LHCN-M2 (cell line): ENCODE results near the gene C12orf60. TPM values are rescaled to one million over a fixed set of nuclear protein-coding genes. Genes with fewer than 3 reads are reported as not detected.
"Not testable (repeated sequence)": the region's sequence is repeated elsewhere in the genome, so short reads cannot be mapped to it uniquely, and the experiment has no call there.

ENCODE experiments used
- DNase-seq: peaks from one replicate; pipeline ENCODE4 v3.0.0-alpha.2; 2012; ENCODE audit warnings: low read depth
- polyA plus RNA-seq: library from polyadenylated mRNA; unstranded; fragments of >200 nt; gene quantifications from one replicate; pipeline ENCODE4 v1.2.1, GENCODE V29; 2012; ENCODE audit warnings: missing spikeins
- total RNA-seq: library from RNA; depleted of rRNA; stranded (reverse); fragments of >200 nt; gene quantifications from 2 replicates; pipeline ENCODE4 v1.2.3, GENCODE V29; 2014; rRNA removed

C12orf60 gene, protein sequence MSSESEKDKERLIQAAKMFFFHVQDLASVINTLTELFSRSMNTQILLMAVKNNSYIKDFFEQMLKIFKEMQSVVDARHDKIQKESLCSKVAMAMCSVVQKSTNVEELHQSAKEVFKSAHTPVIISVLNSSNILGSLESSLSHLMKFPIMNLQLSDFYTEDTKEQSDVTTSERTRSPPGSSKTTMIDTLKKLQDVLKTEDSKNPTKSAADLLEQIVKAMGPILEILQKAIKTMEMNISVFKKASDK
- 1.5 and 3.2 TPM in 2 replicates for total RNA-seq
- polyA plus RNA-seq: 0.68 TPM

DNA sequence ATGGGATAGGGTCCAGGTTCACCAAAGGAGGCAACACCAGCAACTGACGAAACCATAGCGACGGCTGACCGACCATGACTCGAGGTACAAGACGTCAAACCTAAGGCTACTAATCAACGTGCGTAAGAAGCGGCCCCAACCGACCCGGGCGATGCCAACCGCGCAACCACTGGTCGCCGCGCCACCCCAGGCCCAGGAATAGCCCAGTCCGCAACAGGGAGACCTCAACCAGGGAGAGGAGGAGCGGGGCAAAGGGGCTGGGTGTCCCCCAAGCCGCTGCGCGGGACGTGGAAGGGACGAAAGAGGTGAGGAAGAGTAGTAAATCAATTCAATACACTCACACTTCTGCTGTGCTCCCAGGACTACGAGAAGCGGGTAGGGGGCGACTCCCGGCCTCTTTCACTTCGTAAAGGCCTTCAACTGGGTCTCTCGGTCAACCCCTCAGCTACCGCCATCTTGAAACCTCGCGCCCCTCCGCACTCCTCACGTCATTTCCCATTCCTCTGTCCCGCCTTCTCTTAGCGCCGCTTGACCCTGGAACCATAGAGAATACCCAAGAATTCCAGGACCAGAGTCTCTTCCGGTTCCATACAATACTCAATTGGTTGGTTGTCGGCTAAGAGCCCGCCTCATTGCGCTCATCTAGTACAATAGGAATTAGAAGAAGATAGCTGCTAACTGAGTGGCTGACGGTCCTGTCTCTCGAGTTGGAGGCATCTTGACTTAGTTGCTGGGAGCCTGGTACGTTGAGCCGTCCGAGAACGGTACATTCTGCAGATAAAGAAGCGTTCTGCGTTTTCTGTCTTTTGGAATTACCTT is at the start of gene C12orf60, which contains the start of gene WBP11:
Gene C12orf60 (plus strand): TSS at position 660 of the 819 bp plus-strand sequence. CDS start 19,266 bp downstream, outside the sequence.
Gene WBP11 (minus strand): TSS at position 468 of the 819 bp plus-strand sequence. CDS start 2,095 bp downstream, outside the sequence.
- peak; percentile 99 for DNase-seq

DNA sequence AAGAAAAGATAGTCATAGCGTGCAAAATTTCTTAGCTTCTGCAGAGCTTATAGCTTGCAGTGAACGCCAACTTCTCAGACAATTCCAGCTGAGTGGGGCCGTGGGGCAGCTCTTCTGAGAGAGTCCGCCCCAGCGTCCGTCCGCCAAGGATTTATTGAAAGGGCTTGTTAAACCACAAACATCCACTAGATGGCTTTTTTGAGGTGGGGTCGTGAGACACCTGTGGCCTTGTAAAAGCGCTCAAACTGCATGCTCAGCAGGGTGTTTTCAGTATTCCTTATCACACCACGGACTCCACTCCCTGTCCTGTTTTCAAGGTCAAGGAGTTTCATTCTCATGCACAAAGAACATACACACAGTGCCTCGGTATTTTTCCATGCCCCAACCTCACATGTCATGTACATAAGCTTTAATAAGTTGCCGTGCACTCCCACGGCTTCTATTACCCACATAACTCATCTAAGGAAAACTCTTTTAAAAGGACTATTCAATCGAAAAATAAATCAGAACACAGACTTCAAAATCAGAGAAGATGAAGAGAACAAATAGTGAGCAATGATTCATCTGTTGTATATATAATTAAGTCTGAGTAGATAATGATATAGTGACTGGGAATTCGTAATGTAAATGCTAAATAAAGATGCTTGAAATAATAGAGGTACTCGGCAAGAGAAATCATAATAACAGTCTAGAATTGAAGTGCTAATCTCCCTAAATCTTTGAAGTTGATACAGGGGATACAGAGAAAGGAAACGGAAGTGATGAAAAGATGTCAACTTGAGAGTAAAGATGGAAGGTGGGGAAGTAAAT is 46.9 kb upstream of the C12orf60 start:
- no peak for DNase-seq

DNA sequence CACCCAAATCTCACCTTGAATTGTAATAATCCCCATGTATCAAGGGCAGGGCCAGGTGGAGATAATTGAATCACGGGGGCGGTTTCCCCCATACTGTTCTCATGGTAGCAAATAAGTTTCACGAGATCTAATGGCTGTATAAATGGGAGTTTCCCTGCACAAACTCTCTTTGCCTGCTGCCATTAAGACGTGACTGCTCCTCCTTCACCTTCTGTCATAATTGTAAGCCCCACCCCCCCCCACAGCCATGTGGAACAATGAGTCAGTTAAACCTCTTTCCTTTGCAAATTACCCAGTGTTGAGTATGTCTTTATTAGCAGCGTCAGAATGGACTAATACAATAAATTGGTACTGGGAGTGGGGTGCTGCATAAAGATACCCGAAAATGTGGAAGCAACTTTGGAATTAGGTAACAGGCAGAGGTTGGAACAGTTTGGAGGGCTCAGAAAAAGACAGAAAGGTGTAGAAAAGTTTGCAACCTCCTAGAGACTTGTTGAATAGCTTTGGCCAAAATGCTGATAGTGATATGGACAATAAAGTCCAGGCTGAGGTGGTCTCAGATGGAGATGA is 43.7 kb upstream of the C12orf60 start:
- not testable (repeated sequence) for DNase-seq

DNA sequence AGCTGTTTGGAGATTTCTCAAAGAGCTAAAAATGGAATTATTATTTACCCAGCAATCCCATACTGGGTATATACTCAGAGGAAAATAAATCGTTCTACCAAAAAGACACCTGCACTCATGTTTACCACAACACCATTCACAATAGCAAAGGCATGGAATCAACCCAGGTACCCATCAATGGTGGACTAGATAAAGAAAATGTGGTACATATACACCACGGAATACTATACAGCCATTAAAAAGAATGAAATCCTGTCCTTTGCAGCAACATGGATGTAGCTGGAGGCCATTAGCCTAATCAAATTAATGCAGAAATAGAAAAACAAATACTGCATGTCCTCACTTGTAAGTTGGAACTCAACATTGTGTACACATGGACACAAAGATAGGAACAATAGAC is 38.1 kb upstream of the C12orf60 start:
- no peak for DNase-seq

DNA sequence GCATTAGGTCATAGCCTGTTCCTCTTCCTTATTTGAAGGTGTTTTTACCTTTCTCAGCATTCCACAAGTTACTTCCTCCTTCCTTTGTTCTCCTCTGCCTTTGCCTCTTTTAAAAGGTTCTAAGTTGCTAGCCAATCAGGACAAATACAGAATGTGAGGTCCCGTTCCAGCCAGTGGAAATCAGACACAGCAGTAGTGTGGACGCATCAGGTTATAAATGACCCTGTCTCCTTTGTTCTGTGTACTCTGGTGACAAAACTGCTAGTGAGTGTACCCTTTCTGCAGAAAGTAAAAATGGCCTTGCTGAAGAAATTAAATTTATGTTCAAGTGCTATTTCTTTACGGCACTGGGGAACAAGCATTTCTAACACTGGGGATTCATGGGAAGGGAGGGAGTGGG is 37.5 kb upstream of the C12orf60 start:
- not testable (repeated sequence) for DNase-seq

DNA sequence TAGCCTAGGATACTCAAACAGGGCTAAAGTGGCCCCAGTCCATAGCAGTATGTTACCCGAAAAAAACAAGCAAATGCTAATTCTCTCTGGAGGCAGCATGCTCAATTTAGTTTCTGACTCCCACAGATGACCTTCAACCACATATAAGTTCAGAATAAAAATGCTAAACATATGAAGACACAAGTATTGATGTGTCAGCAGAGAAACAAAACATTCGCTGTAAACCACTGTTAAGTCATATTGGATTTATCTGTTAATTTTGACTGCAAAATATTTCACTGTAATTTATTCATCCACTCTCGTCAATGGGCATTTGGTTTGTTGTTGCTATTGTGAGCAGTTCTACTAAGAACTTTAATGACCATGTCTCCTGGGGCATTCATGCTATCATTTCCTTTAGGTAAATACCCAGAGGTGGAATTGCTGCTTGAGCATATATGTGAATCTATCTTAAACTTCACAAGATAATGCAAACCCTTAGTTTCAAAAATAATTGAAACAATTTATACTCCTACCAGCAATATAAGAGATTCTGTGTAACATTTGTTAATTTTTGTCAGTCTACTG is 36.7 kb upstream of the C12orf60 start:
- DNase-seq: no peak

DNA sequence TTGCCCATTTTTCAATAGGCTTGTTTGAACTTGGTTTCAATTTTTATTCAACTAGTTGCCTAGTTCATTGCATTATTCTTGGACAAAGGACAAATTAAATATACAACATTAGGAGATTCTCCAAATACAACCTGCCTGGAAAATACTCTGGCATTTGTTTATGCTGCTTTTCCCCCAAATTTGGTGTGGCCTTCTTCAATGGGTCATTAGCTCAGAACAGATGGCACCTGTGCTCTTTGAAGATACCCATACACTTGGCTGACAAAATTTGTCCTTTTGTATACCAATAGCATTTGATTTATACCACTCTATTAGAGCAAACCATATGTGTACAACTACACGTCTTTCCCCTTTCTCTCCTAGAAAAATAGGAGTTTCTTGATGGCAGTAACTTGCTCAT is 35.9 kb upstream of the C12orf60 start:
- DNase-seq: no peak

DNA sequence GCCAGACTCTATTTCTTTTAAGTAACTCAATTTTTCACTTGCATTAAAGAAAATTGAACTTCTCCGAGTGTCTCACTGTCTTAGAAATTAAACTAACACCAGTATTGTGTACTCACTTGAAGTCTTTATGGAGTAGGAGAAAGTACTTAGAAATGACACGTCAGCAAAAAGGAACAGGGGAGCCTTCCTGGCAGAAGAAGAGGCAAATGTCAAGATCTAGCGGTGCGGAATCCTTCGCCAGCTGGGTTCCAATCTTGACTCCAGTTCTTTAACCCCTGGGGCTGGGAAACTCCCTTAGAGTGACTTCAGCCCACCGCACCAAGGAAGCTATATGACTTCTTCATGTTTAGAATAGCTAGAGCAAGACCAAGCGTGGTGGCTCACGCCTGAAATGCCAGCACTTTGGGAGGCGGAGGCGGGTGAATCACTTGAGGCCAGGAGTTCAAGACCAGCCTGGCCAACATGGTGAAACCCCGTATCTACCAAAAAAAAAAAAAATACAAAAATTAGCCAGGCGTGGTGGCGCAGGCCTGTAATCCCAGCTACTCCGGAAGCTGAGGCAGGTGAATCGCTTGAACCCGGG is 34.6 kb upstream of the C12orf60 start:
- no peak for DNase-seq

DNA sequence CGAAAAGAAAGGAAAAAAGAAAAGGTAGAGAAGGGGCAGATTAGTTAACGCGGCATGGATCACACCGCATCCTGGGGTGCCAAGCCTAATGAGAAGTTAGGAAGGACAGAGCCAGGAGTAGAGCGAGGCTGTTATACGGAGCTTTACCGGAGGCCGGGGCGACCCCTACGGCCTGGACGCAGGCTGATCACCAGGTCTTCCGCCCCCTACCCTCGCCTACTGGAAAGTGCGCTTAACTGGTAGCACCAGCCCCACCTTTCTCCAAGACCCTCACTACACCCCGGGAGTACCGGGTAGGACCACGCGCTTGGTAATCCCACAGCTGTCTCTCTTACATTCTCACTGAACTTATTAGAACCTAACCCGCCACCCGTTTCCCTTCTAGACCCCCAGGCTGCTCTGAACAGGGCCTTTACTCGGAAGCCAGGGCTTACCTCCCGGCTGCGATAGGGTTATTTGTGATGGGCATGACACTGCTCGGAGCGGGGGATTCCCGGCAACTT is 34.0 kb upstream of the C12orf60 start:
- DNase-seq: peak; percentile 21

DNA sequence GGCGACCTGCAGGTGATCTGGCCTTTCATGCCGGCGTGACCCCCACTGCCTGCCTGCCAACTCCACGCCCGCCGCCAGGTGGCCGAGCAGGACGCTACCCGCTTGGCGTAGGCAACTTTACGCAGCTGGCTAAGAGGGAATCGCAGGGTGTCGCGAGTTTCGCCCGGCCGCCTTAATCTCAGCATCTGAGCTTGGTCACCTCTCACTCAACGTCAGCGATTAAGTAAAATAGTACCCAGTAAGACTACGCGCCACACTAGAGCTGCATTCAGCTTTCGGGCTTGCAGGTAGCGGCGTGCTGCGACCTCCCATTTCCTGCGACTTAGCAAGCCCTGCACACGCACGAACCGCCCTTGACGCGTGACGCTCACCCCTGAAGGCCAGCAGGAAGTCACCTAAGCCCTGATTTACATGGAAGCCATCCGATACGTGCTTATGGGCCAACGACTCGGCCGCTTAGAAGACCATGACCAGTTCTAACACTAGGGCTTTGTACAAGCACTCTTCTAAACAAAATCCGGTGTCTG is 33.4 kb upstream of the C12orf60 start:
- peak; percentile 72 for DNase-seq

DNA sequence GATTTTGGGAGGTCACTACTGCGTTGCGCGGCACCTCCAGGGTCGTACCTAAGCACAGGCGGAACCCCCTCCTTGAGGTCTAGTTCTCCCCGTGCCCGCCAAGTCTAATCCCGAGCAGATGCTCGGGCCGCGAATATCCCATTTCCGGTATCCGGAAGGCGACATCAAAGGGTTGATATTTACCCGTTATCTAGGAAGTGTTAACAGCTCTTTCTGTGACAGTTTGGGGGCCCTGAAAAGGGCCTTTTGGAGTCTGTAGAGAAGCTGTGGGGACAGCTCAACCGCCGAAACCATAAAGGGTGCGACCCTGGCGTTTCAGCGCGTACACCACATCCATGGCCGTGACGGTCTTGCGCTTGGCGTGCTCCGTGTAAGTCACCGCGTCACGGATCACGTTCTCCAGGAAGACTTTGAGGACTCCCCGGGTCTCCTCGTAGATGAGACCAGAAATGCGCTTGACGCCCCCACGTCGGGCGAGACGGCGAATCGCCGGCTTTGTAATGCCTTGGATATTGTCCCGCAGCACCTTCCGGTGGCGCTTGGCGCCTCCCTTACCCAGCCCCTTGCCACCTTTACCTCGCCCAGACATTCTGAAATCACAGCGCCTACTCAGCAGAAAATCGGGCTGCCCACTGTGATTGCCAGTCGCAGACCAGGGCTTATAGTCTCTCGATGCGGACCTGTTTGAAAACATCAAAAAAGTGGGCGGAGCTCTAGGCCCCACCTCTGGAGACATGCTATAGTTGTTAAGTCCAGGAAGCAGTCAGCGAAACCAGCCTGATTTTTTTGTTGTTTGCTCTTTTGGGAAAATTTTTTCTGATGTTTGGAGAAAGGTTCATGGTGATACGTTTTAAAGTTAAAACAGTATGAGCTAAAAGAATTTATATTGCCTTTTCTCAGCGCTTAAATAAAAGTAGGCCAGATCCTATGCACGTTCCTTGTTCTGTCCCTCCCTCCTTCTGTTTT is 32.7 kb upstream of the C12orf60 start:
- DNase-seq: peak; percentile 93

DNA sequence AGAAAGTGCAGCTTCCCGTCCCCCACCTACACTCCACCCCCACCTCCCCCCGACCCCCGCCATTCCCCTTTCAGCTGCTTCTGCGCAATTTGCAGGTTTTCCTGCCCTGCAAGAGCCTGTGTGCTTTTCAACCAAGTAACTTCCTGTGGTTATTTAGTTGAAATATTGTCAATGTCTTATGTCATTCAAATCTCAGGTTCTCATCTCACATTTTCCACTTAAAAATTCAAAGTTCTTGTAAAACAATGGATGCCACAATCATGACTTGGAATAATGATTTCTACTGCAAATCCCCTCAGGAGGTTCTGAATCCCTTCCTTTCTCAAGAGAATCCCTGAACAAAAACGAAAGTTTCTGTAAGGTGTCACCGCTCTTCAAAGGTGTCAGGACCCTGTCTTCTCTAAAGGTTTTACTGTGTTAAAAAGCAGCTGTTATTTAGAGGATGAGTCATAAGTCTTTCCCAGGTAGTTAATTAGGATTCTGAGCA is 31.8 kb upstream of the C12orf60 start:
- no peak for DNase-seq

DNA sequence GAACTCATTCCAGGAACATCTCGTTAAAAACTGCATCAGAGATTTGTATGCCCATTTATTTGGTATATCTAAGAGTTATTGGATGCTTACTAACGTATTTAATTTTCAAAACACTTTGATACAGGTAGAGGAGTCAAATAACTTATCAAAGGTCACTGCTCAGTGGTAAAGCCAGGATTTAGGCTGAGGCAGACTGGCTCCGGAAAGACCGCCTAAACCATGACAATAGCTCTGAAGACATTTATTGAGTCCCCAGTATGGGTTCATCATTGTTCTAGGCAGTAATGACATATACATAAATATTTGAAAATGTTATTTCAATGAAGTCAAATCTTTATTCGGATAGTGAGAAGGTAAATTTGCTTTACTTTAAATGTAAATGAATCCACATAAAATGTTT is 30.5 kb upstream of the C12orf60 start:
- DNase-seq: no peak

DNA sequence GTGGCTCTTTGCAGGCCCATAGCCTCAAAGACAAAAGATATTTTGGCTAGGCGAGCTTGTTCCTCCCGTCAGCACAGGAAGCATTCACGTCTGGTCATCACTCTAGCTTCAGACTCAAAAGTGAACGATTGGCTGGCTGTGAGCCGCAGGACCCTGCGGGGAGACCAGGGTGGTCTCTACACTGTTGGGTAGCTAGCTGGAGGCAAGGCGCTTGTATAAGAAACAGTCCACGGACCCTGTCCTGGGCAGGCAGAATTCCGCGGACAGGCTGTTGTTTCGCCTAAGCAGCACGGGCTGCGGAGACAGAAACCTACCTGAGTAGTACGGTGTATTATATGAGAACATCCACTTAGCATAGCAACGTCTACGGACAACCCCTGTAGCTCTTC is 29.8 kb upstream of the C12orf60 start:
- DNase-seq: no peak

DNA sequence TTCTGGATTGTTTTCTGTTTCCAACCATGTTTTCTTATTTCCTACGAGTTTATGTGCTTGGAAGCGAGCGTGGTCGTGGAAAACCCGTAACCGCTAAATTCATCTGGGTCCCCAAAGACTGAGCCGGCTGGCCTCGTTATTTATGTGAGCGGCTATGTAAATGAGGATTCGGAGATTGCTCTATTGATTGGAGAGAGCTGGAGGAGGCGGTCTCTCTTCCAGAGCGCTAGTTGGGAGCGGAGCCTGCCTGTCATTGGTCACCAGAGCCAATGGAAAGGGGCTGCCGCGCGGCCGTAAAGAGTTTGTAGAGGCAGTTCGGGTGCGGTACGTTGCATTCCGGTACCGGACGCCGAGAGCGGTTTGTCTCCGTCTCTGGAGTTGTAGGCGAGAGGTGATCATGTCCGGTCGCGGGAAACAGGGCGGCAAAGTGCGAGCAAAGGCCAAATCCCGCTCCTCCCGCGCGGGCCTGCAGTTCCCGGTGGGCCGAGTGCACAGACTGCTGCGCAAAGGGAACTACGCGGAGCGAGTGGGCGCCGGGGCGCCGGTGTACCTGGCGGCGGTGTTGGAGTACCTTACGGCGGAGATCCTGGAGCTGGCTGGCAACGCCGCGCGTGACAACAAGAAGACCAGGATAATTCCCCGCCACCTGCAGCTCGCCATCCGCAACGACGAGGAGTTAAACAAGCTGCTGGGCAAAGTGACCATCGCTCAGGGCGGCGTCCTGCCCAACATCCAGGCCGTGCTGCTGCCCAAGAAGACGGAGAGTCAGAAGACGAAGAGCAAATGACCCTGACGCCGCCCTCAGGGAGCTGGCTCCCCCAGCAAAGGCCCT is 29.2 kb upstream of the C12orf60 start:
- DNase-seq: peak; percentile 83

DNA sequence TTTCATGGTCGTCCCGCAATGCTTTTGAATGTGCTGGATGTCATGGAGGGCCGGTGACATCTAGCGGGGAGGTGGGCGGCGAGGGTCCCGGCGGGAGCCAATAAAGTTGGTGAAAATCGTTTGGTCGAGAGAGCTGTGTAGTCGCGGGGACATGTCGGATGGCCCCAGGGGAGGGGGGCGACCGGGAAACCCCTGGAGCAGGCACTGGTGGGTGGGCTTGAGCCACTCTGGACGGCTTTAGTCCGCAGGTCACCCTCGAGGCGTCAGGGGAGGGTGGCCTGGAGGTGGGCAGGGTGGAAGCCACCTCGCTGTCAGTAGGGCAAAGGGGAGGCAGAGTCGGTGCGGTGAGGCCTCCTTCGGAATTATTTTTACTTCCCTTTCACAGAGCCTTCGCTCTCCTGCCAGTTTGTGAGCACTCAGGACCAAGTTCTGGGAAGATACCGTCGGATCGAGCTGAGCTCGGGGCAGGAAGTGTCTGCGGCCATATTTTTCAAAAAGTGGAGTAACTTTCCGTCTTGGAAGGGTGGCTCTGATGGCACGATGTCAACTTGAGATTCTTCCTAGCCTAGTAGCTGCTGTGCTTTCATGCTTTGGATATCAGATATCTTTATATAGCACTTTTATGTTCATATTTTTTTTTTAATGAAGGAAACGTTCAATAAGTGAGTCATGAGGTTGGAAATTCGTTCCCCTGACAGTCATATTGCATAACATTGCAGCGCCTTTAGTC is 28.4 kb upstream of the C12orf60 start:
- DNase-seq: peak; percentile 63

DNA sequence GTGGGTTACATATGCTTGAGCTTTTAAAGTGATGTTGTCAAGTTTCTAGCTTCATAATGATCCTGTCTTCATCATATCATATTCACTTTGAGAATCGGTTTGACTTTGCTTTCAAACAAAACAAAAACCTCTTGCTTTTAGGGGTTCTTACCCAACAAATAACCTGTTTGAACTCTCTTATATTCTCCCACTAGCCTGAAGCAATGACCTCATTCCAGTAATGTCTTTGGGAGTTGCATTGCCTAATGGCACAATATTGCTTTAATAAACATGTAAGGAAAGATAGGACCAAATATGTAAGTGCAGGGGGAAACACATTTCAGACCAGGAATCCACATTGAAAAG is 27.9 kb upstream of the C12orf60 start:
- no peak for DNase-seq
